ENCODE data around the gene ZBTB46. TPM values are rescaled to one million over a fixed set of nuclear protein-coding genes. Genes with fewer than 3 reads are reported as not detected.

The ZBTB46 gene
- total and polyA plus RNA-seq, 10 of the 15 experiments (the other 5 are each of a cell fraction or from before 2014, with no cell fraction given): 0.15 to 0.92 (median 0.34) TPM

GRCh38 chr20:63860325-63861051 lies 29.4 kb upstream of the ZBTB46 start (continued):
- TF ChIP-seq BCLAF1 (IDR thresholded peaks at IDR 0.05) (no peak), REST (IDR thresholded peaks at IDR 0.05; ENCODE audit: low read depth, low read length) (no peak), CBX3 (IDR thresholded peaks at IDR 0.05; ENCODE audit: borderline replicate concordance, low read depth) (no peak), BMI1 (IDR thresholded peaks at IDR 0.05; ENCODE audit: borderline replicate concordance) (no peak)

Measured in GM12878 (cell line).